Stimulated activated CD8-positive, alpha-beta memory T cell treated with anti-CD3 and anti-CD28 coated beads, Interleukin-4, amount 100 ng/mL, for 1 hour (primary cell): Measurements from ENCODE around the gene ABLIM1.
"Not testable (repeated sequence)": the region's sequence is repeated elsewhere in the genome, so short reads cannot be mapped to it uniquely, and the experiment has no call there.

ENCODE experiments used
- DNase-seq, 2 donors: peaks; one replicate each; pipeline ENCODE4 v3.0.0-alpha.2; 2020; ENCODE audit warnings: low read depth in 2 of 2, low spot score in 1 of 2

Gene ABLIM1

DNA sequence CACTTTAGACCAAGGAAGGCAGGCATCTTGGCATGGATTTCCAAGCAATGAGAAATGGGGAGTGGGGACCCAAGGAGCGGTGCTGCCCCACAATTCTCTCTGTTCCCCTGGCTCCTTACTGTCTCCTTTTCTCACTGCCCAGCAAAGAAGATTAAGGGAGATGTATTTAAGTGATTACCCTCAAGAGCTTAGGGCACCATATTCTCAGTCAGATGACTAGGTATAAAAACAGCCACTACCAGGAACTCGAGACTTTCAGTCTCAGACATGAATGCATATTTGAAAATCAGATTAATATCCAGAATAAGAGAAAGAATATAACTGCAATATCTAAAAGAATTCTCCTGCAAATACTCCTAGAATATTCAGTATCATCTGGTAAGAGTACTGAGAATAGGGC, at the start of gene ABLIM1:
Gene ABLIM1 (minus strand): TSS at position 101 of the 400 bp plus-strand sequence. CDS start 75 bp downstream, at position 26.
- no peak for DNase-seq

DNA sequence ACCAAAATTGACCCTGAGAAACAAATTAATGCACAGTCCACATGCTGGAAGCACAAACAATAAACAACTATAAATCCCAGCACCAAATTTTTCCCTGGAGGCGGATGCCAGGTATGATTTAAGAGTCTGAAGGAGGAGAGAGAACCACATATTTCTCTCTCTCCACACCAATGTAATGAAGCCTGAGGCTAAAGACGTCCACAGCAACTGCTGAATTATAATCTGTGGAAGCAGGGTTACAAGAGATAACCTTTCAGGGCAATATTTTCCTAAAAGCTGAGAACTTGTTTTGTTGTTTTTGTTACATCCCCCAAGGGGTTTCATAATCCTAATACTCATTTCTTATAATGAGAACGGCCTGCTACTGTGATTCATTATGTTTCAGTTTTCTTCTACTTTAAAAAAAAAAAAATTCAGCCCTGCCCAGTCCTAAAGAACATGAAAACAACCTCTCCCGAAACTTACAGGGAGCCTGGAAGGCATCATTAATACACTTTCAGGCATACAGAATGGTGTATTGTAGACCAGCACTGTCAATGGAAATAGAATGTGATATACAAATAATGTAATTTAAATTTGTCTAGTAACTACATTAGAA, 48.5 kb upstream of the ABLIM1 start:
- DNase-seq = no peak

DNA sequence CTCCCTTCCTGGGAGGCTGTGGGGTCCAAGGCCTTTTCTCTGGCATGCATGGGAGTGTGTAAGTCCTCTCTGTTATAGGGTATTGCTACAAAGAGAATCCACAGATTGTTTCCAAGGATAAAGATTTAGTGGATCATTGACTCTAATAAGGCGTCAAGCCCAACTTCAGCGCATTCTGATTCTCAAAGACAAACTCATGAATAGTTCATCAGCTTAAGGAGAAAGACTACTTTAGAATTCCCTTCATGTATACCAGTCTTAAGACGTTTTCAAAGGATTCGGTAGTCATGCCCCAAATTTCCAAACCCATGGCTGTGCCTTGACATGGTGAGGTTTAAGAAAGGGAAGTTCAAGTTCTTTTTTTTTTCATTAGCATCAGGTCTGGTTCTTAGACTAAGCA, 46.6 kb upstream of the ABLIM1 start:
- no peak for DNase-seq

DNA sequence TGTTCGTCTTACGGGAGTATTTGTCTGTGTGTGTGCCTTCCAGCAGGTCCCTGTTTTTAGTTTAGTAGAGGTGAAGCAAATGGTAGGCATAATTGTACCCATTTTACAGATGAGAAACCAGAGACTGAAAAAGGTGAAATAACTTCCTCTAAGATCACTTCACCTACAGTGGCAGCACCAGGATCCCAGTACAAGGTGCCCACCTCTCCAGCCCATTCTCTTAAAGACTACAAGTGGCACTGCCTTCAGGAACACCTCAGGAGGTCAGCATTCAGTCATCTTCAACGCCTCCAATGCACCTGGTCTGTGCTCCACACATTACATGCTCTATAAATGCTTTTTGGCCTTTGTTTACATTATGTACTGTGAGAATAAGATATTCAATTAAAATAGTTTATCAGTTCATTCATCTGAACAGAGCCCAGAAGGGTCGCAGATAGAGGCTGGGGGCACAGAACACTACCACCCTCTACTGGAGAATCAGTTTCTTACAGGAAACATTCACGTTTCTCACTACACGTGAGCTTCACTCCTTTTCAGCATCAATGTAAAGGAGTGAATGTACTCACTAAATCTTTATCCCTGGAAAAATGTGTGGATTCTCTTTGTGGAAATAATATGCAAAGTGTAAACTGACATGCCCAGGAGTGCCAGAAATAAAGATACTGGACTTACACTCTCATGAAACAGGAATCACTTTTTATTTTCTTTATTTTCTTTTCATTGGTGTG, 45.5 kb upstream of the ABLIM1 start:
- DNase-seq = no peak

DNA sequence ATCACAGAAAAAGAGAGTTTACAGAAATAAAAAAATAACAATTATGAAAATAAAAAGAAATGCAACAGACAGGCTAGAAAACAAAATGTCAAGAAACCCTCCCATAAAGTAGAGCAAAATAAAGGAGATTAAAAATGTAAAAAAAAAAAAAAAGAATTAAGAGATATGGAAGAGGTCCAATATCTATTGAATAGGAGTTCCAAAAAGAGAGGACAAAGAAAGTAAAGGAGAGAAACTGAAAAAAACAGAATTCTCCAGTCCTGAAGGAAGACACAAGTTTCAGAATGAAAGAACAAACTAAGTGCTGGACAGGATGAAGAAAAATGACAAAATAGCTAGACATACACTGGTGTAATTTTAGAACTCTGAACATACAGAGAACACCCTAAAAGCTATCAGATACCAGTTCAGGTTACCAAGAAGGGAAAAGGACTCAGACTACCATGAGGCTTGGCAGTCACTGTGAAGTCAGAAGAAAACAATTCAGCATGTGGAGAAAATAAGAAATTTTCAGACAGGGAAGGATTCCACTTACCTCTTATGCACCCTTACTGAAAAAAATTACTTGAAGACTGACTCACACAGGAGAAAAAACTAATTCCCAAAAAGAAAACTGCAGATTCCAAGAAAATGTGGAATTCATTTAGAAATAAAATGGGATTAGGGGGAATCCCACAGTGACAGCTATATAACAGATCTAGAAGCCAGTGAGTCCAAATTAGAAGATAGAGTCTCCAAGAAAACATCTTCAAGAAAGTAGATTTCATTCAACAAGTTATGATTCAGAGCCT, 40.4 kb upstream of the ABLIM1 start:
- no peak for DNase-seq

DNA sequence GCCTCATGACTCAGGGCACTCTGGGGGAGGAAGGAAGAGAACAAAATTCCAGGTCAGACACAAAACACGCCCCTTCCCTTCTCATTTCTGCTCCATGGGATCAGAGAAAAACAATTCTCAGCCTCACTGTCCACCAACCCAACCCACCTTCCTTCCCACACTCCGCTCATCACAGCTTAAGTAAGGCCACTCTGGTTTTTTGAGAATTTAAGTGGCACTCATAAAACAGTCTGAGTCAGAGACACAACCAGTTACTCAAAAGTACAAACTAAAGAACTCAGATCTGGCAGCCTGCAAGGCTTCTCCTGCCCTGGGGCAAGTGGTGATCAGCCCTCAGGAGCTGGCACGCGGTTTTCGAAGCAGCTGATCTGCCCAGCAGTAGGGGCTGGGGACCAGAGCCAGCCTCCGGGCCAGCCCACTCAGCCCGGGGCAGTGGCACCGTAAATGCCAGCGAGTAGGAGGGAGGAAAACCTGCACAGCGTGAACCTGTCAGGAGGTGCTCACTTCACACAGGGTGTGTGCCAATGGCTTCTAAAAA, 39.1 kb upstream of the ABLIM1 start:
- DNase-seq = no peak

DNA sequence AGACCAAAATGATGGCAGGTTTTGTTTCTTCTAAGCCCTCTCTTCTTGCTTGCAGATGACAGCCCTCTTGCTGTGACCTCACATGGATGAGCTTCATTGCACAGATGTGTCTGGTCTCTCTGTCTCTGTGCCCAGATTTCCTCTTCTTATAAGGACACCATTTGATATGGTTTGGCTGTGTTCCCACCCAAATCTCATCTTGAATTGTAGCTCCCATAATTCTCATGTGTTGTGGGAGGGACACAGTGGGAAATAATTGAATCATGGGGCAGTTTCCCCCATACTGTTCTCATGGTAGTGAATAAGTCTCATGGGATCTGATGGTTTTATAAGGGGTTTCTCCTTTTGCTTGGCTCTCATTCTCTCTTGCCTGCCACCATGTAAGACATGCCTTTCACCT, 38.2 kb upstream of the ABLIM1 start:
- not testable (repeated sequence) for DNase-seq

DNA sequence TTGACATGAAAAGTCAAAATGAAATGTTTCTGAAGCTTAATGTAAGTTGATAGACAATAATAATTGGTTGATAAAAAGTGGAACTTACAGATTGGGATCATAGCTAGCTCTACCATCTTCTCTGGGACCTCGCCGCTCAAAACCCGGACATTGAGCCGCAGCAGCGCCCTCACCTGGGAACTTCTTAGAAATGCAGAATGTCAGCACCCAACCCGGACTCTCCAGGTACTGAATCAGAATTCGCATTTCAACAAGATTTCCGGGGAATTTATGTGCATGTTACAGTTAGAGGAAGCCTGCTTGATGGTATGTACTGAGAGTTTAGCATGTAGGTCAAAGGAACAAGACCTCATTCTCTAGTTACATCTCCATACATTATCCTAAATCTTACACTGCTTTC, 36.7 kb upstream of the ABLIM1 start:
- DNase-seq = no peak

DNA sequence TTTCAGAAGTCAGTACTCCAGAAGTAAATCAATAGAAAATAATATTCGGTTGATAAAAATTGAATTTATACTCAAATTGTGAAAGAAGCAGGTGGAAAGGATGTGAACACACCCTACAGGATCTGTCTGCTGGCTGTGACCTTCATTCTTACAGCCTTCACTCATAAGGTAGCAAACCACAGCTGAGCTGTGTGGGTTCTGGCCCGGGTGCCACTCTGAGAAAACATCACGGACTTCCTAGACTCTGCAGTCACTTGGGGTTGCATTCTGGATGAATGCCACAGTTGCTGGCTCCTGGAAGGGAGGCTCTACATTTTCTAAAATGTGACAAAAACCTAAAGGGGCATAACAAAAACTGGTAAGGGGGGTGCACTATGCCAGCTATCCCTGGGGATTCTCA, 36.0 kb upstream of the ABLIM1 start:
- no peak for DNase-seq

DNA sequence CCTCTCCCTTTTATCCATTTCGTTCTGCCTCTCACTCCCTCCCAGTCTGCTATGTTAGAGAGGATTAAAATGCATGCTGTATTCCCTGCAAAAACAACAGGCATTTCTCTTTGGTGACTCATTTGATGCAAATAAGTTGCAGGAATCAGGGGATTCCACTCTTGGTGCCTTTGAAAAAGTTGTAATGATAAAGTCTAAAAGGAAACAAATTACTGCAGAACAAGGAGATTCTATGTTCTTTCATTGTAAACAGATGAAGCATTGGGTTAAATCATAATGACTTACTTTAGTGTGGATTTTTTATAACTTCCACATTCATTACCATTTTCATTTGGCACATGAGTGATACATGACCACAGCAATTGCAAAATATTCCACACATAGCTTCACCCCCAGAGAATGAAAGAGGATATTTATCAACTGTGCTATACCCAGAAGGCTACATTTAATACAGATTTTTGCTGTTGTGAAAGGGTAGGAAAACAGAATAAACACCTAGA, 33.4 kb upstream of the ABLIM1 start:
- no peak for DNase-seq

DNA sequence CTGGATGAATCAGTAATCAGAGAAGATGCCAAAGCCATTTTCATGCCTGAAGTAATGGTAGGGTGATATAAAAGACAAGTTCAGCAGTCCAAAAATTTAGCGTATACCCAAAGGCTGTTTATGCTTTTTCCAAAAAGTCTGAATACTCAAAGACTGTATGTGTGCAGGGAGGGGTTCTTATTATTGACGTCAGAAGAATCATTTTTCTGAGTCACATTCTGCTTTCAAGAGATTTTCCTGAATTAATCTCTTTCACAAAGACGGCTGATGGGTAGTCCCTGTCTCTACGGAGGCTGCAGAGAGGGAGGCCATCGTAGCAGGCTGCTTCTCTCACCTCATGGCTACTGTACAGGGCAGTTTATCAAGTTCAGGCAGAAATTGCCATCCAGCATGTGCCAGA, 30.7 kb upstream of the ABLIM1 start:
- no peak for DNase-seq

DNA sequence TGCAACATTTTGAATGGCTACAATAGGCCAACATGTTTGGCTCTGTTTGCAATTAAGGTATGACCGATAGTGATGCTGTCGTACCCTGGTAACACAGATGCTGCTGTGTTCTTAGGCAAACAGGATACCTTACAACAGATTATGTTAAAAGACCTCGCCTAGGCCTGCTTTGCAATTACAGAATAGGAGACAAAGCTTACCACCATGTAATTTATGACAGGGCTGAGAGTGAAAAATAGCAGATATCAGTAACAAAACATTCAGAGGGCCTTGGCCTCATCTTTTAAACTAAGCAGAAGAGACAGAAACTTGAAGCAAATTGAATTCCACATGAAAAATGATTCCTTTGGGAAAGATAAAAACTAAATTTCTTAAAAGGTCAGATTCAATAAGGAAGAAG, 29.4 kb upstream of the ABLIM1 start:
- no peak for DNase-seq

DNA sequence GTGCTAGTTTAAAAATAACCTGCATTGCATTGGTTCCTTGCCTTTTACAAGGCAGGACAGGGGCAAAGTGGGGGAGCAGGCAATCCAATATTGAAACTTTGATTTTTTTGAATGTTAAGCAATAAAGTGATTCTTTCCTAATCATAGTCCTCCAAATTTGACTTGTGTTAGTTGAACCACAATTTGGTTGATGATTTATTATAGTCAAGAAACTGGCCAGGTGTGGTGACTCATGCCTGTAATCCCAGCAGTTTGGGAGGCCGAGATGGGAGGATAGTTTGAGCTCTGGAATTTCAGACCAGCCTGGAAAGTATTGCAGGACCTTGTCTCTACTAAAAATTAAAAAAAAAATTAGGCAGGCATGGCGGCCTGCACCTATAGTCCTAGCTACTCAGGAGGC, 27.9 kb upstream of the ABLIM1 start:
- no peak for DNase-seq

DNA sequence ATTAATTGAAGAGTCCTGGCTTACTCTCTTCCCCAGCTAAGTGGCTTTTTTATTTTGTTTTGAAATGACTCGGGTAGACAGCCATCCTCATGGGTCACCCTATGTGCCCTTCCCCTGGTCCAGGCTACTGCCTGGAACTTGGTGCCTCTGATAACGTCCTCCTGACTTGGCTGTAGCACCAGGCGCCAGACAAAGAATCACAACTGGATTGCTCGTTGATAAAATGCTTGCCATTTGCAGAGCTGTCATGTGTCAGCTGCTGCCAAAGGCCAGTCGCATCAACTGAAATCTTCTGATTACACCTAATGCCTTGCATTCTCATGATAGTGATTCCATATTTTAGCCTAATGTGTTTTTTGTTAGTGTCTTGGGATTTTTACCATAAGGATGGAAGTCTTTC, 27.4 kb upstream of the ABLIM1 start:
- no peak for DNase-seq

DNA sequence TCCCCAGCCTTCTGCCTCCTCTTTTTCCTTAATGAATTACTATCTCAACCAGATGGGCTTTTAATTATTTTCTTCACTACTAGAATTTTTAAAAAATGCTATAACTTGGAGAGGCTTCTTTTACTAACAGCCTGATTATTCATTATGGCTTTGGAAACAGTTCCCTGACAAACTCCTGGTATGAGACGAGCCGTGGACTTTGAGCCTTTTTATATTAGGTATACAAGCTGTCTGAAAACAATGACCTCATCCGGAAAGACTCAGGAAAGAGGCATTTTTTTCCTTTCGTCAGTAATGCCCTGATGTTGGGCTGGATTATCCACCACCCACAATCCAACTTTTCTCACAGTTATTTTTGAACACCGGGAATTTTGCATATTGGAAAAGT, 26.7 kb upstream of the ABLIM1 start:
- no peak for DNase-seq

DNA sequence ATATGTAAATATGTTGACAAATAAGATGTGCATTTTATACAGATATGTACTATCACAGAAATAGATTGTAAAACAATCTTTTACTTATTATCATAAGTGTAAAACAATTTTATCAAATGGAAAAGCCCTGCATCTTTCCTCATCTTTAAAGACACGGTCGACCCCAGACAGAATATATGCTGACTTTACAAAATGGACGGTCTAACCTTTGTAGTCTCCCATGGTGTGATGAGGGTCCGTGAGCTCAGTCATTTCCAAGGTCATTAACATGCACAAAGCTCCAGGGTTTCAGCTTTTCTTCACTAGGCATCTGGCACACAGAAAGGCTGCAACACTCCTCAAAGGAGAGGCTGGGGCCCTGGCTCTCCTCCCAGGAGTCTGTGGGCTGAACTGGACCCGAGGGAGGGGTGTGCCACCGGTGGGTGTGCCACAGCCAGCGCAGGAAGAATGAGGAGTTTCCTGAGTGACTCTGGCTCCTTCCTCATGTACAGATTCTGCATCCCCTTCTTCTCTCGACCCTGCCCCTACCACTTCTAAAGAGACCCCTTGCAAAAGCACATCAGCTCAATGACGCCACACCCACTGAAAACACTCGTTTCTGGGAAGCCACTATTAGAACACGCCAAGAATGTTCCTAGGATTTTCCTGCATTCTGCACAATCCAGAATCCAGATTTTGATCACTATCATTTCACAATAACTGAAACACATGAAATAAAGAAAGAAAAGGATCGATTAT, 26.2 kb upstream of the ABLIM1 start:
- DNase-seq = no peak

DNA sequence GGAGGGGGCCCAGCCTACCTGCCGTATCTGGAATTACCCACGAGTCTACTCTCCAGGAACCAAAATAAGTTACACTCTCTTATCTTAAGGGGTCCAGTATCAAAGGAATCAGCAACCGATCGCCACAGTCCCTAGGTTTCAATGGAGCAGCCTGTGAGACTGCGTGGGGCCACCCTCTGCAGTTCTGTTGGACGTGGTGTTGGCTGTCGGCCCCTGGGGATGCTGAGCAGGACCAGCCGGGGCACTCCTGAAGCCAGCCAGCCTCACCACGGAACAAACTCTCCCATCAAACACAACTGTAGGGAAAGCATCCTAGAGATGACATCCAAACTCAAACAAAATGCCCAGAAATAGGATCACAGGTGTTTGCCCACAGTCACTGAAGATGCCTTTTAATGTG, 25.5 kb upstream of the ABLIM1 start:
- DNase-seq = no peak

DNA sequence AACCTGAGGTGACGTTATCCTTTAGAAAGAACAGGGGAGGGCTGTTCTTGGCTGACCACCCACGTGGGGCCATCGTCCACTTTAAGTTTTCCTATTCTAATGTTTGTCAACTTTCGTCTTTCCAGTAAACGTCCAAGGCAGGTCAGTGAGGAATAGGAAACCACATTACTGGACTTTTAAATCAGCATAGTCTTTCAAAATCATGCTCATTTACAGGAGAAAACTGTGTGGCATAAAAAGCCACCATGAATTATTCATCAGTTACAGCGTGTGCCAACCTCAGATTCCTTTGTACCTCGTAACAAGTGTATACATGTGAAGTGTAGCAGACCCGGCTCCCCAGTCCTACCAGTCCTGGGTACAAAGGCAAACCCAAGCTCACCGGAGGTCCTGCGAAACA, 25.1 kb upstream of the ABLIM1 start:
- DNase-seq = no peak

DNA sequence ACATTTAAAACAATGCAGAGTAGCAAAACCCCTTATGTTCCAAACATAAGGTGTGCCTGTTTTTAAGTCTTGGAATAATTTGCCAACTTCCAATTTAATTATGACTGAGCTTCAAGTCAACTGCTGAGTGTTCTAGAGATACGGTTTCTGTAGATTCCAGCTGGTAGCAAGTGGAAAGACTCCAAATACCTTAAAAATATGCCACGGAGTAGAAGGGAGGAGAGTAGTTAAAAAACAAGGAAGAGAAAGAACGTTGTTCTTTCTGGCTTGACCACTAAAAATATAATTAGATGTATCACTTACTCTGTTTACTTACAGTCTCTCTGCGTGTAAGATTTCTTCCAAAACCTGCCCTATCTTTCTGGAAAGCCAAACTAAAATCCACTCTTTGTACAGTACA, 24.5 kb upstream of the ABLIM1 start:
- no peak for DNase-seq

DNA sequence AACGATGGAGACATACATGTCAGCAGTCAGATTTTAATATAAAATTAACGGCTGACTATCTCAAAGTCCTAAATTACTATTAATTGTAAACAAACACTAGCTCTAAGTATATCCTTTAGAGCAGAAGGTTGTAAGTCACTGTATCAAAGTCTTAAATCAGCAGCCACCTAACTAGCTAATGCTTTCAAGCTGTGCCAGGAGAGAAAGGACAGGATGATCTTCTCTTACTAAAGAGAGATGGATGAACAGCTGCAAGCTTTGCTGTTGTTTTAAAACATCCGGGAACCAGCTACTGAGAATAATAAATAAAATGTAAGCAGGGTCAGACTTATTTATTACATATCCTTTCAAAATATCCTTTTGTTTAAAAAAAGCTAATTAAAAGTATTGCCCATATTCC, 24.0 kb upstream of the ABLIM1 start:
- DNase-seq = no peak

DNA sequence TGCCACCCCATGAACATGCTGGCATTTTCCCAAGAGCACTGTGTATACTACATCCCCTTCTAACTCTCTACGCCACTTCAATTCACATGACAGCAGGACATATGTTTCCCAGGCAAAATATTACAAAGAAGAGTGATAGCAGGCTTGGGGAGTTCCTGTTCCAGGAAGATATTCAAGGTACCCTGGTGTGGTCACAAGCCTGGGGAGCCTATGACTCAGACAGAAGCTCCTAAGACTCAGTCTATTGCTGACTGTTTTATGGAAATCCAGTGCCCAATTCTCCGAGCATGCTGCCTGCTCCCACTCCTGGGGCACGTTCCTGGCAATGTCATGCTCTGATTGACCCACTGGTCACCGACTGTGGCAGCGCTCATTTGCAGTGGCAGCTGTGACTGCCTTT, 23.5 kb upstream of the ABLIM1 start:
- no peak for DNase-seq
